GM21576 (cell line): ENCODE results near the gene FAM210A.
"Not testable (repeated sequence)": the region's sequence is repeated elsewhere in the genome, so short reads cannot be mapped to it uniquely, and the experiment has no call there.

Experiments used
- ATAC-seq: cut with Tn5 transposase; IDR thresholded peaks from one replicate; pipeline ENCODE4 v1.9.1; 2021; ENCODE audit warnings: mild to moderate bottlenecking, moderate library complexity; ENCODE audit not compliant: unreplicated experiment

FAM210A gene

DNA sequence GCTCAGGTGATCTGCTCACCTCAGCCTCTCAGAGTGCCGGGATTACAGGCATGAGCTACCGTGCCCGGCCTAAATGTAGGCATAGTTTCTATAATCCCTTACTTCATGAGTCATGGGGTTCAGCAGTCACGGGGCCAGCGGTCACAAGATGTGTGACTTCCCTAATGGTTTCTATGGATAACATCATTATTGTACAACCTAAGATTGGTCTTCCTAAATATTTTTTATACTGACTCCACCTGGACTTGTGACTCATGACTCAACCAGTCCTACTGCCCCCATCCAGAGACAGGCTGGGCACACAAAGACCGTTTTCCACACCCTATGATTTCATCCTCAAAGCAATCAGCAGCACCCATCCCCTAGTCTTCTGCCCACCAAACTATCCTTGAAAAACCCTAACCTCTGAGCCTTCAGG is 15.9 kb downstream of the FAM210A start:
- ATAC-seq = no peak

GRCh38 chr18:13703899-13704298 is 22.5 kb downstream of the FAM210A start:
- ATAC-seq = no peak

DNA sequence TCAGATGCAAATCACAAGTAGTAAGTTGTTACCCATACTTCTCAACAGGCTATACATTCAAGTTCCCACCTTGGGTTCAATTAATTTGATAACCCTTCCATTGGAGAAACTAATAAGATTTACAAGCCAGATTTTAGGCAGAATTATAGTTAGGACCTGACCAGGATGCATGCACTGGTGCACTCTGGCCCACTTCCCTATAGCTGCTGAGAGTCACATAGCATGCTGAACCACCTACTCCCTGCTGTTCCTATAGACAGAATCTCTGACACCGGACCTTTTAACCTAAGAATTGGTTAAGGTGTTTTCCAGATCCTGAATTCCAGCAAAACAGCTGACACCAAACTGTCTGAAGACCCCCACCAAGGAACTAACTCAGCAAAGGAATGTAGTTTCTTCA is 26.2 kb downstream of the FAM210A start:
- no peak for ATAC-seq

GRCh38 chr18:13696961-13697360 is 29.4 kb downstream of the FAM210A start:
- no peak for ATAC-seq

DNA sequence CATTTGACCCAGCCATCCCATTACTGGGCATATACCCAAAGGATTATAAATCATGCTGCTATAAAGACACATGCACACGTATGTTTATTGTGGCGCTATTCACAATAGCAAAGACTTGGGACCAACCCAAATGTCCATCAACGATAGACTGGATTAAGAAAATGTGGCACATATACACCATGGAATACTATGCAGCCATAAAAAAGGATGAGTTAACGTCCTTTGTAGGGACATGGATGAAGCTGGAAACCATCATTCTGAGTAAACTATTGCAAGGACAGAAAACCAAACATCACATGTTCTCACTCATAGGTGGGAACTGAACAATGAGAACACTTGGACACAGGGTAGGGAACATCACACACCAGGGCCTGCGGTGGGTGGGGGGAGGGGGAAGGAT is 31.0 kb downstream of the FAM210A start:
- ATAC-seq = not testable (repeated sequence)

- ATAC-seq = not testable (repeated sequence)
Observed at GRCh38 chr18:13690060-13690459, 36.3 kb downstream of the FAM210A start.

GRCh38 chr18:13688191-13689136 is 37.9 kb downstream of the FAM210A start:
- no peak for ATAC-seq

GRCh38 chr18:13684546-13684945 is 41.8 kb downstream of the FAM210A start:
- no peak for ATAC-seq

DNA sequence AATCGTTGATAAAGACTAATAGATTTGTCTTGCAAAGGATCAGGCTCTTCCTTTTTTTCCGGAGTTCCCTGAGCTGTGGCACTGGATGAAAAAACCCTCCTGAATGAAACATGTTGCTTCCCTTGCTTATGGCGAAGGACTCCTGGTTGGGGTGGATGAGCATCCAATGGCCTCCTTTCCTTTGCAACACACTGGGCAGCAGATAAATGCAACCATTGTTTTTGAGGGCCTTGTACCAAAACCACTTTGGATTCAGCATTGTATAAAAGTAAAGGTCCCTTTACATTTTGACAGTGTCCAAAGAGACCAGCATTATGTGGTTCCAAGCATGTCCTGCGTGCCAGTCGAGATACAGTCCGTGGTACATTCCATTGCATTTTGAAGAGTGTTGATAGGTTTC is 44.7 kb downstream of the FAM210A start:
- no peak for ATAC-seq

DNA sequence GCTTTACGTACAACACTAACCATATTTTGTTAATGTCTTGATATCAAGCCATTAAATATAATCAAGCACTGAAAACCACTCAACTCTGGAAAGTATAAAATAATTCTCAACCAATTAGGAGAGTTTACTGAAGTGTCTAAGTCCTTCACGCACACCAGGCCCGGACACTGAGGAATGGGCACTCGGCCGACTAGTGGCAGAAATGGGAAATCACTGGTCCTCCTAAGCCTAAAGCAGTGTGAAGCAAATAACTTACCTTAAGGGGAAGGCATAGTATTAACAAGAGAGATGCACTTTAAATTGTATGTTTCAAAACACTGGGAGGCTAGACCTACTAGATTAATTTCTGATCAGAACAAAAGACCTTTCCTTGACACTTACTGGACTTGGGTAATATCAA is 45.7 kb downstream of the FAM210A start:
- no peak for ATAC-seq

DNA sequence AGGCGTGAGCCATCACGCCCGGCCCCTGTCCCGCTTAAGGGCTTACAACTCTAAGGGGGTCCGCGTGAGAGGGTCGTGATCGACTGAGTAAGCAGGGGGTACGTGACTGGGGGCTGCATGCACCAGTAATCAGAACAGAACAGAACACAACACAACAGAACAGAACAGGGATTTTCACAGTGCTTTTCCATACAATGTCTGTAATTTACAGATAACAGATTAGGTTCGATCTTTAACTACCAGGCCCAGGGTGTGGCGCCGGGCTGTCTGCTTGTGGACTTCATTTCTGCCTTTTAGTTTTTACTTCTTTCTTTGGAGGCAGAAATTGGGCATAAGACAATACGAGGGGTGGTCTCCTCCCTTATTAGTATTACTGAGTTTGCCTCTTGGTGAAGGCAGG is 49.0 kb downstream of the FAM210A start:
- not testable (repeated sequence) for ATAC-seq

DNA sequence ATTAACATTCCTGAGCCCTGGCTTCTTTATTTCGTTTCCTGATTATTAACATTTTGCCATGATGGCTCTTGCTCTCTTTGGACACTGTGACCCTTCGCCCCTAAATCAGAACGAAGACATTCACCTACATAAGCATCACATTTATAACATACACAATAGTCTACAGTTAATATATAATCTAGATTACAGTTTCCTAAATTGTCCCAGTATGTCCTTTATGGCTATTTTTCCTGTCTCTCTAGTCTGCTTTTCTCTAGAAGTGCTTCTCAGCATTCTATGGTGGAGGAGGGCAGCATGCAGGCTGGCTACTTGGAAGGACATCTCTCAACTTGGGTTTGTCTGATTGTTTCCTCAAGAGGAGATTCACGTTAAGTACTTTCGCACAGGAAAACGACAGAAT is 49.9 kb downstream of the FAM210A start:
- no peak for ATAC-seq

GRCh38 chr18:13672657-13673056 is 53.7 kb downstream of the FAM210A start:
- no peak for ATAC-seq

- no peak for ATAC-seq
Observed at GRCh38 chr18:13661779-13662256, 64.5 kb downstream of the FAM210A start.

DNA sequence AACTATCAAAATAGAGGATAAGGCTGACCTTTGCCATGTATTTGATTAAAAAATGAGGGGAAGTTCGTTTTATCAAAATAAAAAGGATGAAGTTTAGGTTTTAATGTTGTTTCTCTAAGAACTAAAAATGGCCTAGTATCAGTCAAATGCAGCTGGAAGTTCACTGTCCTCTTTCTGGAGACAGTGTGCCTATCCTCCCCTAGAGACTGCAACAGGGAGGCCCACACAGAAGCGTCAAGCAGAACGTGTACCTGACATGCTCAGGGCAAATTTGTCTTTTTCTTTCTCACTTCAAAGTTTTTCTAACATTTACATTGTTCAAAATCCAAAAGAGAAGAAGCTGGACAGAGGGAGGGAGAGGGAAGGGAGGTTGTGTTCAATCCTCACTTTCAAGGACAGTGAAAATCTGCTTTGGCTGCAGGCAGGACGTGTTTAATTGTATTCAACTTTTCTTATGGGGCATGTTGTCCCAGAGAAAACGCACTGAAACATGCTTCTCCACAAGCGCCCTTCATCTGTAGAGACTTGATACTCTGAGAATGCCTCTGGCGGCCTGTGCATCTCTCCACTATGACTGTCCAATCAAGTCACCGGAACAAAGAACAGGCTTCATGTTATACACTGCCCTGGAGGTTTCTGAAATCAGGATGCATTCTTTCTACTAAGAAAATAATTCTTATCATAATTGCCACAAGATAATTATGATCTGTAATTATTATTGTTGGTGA is 65.1 kb downstream of the FAM210A start:
- ATAC-seq = no peak

DNA sequence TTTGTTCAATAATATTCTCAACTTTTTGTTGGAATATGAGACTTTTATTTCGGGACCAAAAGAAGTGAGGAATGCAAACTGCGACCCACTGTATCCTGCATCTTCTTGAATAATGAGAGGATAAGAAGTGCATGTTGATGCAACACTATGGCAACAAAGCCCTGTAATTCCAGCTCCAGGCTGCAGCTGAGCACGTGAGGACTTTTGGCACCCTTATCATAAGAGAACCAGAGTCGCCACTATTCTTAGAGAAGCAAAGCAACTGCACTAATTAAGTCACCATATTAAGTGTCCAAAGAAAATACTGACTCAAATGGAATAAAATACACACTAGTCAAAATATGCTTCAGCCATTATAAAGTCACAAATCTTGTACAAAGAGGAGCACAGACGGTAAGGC is 65.8 kb downstream of the FAM210A start:
- ATAC-seq = no peak

DNA sequence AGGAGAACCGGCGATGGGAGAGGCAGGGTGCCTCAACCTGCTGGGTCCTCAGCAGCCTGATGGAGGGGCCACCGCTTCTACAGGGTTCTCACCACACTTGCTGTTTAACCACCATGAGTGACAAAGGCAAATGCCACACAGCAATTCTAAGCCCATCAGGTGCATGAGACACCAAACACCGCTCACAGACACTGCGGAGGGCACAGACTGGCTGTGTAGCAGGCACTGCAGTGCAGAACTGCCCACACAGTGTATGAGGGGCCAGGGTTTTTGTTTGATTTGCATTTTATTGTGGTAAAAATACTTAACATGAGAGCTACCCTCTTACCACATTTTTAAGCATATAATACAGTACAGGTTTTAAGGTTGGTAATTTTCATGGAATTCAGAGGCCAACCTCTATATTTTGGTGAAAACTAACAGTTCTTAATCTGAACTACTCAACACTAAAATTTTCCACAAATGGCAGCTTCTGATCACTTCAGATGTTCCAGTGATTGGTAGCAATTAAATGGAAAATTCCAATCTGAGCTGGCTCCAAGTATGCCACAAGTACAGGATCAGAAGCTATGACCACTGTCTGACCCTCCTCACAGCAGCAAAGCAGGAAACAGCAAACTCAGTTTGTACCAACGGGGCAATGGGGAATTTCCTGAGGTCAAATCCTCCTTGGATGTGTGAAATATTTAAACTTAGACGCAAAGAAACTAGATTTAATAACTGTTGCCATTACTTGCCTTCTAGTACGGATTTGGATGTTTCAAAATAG is 67.7 kb downstream of the FAM210A start:
- ATAC-seq = no peak

DNA sequence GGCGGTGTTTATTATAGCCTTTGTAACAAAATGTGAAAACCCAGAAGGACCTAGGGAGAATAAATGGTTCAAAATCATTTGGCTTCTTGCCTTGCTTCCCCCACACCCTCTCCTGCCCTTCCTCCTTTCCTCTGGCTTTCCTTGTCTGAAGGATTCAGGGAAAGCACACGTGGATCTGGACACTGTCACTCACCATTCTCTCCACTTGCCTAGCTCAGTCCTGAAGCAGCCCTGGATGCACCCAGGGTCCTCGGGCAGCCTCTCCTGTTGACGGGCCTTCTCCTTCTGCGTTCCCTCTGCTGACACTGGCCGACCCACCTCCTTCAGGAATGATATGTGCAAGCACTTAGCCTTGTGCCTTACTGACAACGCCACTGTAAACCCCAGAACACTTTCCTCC is 68.4 kb downstream of the FAM210A start:
- no peak for ATAC-seq

GRCh38 chr18:13653746-13654433 is 72.5 kb downstream of the FAM210A start:
- ATAC-seq = no peak
